Urothelium cell line (cell line): ENCODE results near the gene AKR1C1.
"Not testable (repeated sequence)": the region's sequence is repeated elsewhere in the genome, so short reads cannot be mapped to it uniquely, and the experiment has no call there.

ENCODE experiments used
- DNase-seq: peaks from one replicate; pipeline ENCODE4 v3.0.0; 2011; ENCODE audit warnings: low spot score, mixed read lengths
- FAIRE-seq: peaks from 2 replicates; lab custom pipeline; 2011; peaks lifted over from hg19 to GRCh38; lab: Jason Lieb, UNC

The AKR1C1 gene

GRCh38 chr10:4981722-4982471 lies 18.7 kb downstream of the AKR1C1 start:
- FAIRE-seq (no peak), DNase-seq (peak; percentile 36)

DNA sequence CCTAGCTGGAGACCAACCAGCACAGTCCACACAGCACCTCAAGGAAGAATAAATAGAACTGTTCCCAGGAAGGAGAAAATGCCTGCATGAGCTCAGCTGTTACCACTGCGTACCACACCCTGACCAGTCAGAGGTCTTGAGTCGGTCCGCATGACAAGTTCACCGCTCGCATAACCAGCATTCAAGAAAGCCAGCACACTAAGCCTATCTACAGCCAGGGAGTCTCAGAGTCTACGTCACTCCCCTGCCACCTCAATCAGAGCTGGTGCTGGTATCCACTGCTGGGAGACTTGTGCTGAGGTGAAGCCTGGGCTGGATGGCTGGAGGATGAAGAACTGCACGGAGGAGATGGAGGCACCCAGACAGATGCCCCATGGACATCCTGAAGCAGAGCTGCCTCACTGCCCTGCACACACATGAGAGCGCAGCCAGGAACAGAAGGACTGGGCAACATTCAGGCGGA lies 19.6 kb downstream of the AKR1C1 start:
- DNase-seq (no peak), FAIRE-seq (no peak)

DNA sequence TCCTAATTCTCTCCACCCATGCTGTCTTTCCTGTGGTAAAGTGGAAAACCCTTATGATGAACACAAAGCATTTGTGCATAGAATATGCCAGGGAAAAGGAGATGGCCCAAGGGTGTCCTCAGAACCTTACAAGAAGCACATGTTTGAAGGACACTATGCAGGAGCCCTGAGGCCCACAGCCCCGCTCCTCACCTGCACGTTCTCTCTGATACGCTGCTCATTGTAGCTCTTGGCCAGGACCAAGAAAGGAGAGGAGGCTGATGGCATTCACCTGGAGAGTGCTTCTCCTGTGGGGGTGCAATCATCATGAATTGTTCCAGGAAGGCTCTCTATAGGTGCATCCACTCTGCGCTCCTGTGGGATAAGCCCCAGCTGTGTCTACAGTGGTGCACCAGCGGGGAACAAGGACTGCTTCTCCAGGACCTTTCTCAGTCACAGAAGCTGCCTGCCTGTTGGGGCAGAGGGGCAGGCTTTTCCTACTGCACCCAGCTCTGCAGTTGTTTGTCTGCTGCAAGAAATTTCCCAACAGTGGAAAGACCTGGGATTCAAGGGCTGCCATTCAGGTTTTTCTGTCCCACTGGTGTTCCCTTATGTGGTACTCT lies 20.5 kb downstream of the AKR1C1 start:
- DNase-seq (no peak), FAIRE-seq (no peak)

DNA sequence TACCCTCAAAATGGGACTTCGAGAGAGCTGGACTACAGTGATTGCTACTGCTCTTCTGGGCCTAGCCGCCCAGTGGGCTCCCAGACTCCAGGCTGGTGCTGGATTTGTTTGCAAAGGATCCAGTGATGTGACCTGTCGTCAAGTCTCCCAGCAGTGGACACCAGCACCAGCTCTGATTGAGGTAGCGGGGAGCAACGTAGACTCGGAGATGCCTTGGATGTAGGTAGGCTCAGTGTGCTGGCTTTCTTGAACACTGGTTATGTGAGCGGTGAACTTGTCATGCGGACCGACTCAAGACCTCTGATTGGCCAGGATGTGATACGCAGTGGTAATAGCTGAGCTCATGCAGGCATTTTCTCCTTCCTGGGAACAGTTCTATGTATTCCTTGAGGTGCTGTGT lies 21.0 kb downstream of the AKR1C1 start:
- no peak for DNase-seq
- FAIRE-seq, result no peak

DNA sequence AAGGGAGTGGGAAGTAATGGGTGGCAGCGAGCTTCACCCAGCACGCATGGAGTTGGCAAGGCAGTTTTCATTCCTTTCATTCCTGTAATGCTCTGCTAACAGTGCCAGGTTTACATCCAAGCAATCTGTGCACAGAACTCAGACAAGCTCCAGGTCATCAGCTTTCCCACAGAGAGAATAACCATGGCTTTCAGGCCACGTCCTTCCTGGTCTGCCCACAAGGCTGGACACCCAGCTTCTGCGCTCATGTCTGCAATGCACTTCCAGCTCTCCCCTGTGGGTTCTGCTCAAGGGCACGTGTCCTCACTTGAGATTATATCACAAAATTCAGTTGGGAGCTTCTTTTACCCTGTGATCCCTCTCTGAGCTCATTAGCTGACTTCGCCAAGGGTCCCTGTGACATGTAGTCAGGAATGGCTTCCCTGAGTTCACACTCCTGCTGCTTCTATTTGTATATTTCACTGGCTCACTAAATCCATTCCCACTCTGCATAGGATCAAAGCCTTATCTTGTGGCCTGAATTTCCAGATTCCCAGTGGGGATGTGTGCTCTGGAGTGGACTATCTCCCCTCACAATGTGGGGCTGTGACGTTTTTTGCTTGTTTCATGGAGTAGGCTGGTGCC lies 21.9 kb downstream of the AKR1C1 start:
- no peak for DNase-seq
- FAIRE-seq, result no peak

- not testable (repeated sequence) for DNase-seq, FAIRE-seq
These were observed 24.9 kb downstream of the AKR1C1 start for GRCh38 chr10:4988000-4988641.

- FAIRE-seq (no peak), DNase-seq (no peak)
These were observed 27.0 kb downstream of the AKR1C1 start for GRCh38 chr10:4990217-4990616.

DNA sequence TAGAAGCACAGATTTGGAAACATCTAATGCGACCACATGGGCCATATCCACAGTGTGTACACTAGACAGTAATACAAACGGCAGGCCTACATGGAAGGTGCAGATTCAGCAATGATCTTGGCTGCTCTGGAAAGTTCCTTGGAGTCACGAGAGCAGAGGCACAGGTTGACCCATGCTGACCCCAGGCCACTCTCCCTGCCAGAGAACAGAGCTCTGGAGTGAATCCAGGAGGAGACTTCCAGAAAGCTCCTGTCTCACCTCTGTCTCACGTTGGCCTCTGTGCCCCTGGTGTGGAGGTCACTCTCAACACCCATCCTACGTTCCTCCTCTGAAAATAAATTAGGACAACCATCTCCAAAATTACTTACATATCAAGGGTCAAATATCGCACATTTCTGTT lies 28.2 kb downstream of the AKR1C1 start:
- peak; percentile 5 for FAIRE-seq

DNA sequence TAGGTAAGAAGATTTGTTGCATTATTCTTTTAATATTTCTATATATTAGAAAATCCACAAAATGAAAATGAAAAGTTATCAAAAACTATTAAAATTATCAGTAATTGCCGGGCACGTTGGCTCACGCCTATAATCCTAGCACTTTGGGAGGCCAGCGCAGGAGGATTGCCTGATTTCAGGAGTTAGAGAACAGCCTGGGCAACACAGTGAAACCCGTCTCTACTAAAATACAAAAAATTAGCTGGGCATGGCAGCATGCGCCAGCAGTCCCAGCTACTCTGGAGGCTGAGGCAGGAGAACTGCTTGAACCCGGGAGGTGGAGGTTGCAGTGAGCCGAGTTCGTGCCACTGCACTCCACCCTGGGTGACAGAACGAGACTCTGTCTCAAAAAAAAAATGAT lies 29.3 kb downstream of the AKR1C1 start:
- not testable (repeated sequence) for DNase-seq, FAIRE-seq

More for the DNA sequence above, 28.2 kb downstream of the AKR1C1 start:
- DNase-seq, result not testable (repeated sequence)

DNA sequence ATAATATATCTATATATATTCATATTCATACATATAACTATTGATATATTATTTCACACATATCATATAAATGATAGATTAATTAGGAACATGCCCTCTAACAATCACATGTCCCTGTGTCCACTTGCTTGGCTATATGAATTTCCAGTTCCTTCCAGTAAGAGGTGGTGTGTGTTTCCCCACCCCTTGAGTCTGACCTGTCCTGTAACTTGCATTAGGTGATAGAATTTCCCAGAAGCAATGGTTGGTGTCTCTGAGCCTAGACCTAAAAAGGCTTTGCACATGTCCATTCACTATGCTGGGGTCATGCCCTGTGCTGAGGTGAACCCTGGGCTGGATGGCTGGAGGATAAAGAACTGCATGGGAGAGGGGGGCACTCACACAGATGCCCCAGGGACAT lies 31.0 kb downstream of the AKR1C1 start:
- not testable (repeated sequence) for DNase-seq
- peak; percentile 80 for FAIRE-seq

GRCh38 chr10:4998671-4999070 lies 35.5 kb downstream of the AKR1C1 start:
- DNase-seq (no peak), FAIRE-seq (no peak)

GRCh38 chr10:5002013-5002727 lies 39.0 kb downstream of the AKR1C1 start:
- no peak for DNase-seq
- FAIRE-seq, result no peak

DNA sequence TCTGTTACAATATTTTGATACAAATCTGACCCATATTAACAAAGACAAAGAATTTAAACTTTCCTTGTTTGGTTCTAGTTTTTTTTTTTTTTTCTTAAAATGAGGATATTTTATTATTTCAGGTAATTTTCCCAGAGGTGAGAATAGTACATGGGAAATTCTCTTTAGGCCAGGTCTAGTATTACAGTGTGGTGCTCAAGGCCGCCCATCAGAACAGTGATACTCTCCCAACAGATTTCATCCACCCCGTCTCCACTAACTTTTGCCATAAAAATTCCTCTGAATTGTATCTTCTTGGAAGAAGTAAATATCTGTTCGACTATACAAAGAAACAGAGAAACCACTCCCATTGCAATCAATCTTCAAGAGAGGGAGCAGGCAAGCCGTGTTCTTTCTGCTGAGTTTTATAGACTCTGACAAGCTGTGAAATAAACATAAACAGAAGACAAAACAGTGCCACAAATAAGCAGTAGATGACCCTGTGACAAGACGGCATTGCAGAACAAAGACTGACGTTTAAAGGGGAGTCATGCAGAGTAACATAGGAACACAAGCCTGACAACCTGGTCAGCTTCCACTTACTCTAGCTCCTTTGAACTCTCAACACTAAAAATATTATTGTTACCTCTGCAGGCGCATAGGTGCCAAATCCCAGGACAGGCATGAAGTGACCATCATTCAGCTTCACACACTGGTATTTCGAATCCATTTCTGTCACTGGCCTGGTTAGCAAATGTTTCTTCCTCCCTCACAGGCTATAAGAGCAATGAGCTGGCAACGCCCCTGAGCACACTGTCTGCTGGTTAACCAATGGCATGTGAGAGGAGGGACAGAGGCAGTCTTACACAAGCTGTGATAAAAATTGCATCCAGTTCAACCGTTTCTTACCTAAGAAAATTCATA lies 40.2 kb downstream of the AKR1C1 start, which contains the start of gene AKR1C2:
Gene AKR1C2 (minus strand): TSS at position 731 of the 903 bp plus-strand sequence. CDS start 22 bp downstream, at position 709.
- peak; percentile 35 for FAIRE-seq
- DNase-seq, result not testable (repeated sequence)

DNA sequence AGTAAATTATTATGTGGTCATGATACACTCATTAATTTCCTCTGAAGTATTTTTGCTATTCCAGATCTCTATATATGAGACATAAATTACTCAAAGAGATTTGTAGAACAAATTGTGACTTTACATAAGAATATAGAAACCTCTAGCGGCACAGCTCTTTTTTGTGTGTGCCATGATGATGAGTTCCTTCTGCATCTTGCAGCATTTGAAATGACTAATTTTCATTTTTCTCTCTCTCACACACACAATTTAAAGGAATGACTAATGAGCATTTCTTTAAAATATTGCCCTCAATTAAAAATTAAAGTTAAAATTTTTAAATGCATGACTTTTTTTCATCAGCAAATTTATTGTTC lies 40.8 kb downstream of the AKR1C1 start:
- FAIRE-seq, DNase-seq: not testable (repeated sequence)

DNA sequence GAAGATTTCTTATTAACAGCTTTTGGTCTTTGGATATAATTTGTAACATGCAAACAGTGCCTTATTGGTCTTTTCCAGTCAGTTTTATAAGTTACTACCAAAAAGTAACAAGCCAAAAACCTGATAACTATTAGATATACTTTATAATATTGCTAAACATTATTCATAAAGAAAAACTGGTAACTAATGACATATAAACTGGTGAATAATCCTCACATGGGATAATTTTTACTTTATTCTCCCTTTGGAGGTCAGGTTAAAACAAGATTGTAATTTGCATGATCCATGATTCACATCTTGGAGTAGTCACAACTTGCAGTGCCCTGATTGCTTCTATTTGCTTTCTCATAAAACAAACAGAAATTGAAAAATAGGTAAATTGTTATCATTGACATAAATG lies 41.3 kb downstream of the AKR1C1 start:
- not testable (repeated sequence) for DNase-seq, FAIRE-seq

GRCh38 chr10:5008857-5009548 lies 45.8 kb downstream of the AKR1C1 start:
- FAIRE-seq, DNase-seq: not testable (repeated sequence)

DNA sequence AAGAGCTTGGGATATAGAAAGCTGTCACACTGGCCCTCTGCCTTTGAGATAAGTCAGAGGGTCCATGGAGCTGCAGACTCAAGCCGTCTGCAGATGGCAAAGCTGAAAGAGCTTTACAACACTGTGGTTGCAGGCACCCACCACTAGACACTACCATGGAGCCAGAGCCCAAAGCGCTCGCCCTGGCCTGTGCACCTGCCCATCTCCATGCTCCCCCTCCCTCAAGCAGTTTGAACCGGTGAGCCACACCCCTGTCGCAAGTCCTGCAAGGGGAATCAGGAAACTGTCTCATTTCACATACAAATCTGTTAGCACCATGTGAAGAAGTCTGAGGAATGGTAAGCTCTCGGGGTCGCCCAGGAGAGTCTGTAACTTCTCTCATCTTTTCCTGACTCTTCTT lies 46.8 kb downstream of the AKR1C1 start:
- DNase-seq, FAIRE-seq: not testable (repeated sequence)

- DNase-seq, FAIRE-seq: not testable (repeated sequence)
These were observed 48.2 kb downstream of the AKR1C1 start for GRCh38 chr10:5011392-5011791.

- FAIRE-seq (no peak), DNase-seq (no peak)
These were observed 49.4 kb downstream of the AKR1C1 start for GRCh38 chr10:5012595-5012994.
